WI38 (cell line): ENCODE measurements around the gene UFC1.

Experiments
- H3K4me3 ChIP-seq: 2 replicates; pipeline ENCODE4 v1.5.1; 2011; ENCODE audit warnings: low read depth, mild to moderate bottlenecking, control low read depth, low read length
- TF ChIP-seq, protein P1 (sequence below): IDR thresholded peaks from 2 replicates; pipeline ENCODE4 v1.5.1; 2012; ENCODE audit warnings: low read depth, mild to moderate bottlenecking, control low read depth, low read length

The UFC1 gene

DNA sequence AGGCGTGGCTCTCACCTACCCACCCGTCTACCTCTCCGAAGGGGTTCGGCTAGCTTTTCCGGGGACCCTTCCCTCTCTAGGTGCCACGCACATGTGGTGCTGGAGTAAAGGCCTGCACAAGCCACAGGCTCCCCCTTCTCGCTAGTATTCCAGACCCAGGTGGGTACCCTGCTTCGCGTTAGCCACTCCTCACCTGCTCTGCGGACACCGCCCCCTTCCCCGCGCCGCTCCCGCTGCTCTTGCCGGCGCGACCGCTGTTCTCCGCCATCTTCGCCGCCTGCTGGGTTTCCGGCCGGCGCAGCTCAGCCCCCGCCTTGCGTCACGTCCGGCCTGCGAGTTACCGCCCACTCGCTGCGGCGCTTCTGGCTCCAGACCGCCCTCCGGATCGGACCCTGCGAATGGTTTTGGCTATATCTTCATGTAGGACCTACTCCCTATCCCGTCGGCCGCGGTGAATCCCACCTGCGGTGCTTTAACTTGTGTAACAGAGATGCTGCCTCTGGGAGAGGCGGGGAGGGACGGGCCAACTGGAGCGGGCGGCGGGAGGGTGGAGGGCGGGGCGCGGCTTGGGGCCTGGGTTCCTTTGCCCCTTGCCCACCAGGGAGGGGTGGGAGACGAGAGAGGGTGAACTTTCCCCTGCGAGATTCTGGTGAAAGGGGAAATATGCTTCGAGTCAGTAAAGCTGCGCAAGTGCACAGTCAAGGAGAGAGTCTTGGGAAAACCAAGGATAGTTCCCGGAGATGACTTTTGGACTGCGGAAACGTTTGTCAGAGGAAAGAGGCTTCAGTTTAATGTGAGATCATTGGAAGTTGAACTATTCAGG, 35.8 kb upstream of the UFC1 start, which contains the start of the genes NIT1 and PFDN2:
Gene NIT1, plus strand, starts transcription at position 347 of the 823 bp plus-strand sequence. Its CDS starts 72 bp downstream, at position 419.
Gene PFDN2, minus strand, starts transcription at position 279 of the 823 bp plus-strand sequence. Its CDS starts 11 bp downstream, at position 268.
- TF ChIP-seq, protein P1, sequence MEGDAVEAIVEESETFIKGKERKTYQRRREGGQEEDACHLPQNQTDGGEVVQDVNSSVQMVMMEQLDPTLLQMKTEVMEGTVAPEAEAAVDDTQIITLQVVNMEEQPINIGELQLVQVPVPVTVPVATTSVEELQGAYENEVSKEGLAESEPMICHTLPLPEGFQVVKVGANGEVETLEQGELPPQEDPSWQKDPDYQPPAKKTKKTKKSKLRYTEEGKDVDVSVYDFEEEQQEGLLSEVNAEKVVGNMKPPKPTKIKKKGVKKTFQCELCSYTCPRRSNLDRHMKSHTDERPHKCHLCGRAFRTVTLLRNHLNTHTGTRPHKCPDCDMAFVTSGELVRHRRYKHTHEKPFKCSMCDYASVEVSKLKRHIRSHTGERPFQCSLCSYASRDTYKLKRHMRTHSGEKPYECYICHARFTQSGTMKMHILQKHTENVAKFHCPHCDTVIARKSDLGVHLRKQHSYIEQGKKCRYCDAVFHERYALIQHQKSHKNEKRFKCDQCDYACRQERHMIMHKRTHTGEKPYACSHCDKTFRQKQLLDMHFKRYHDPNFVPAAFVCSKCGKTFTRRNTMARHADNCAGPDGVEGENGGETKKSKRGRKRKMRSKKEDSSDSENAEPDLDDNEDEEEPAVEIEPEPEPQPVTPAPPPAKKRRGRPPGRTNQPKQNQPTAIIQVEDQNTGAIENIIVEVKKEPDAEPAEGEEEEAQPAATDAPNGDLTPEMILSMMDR, result no peak
- peak within 1 kb of the TSS; percentile 99 for H3K4me3 ChIP-seq

DNA sequence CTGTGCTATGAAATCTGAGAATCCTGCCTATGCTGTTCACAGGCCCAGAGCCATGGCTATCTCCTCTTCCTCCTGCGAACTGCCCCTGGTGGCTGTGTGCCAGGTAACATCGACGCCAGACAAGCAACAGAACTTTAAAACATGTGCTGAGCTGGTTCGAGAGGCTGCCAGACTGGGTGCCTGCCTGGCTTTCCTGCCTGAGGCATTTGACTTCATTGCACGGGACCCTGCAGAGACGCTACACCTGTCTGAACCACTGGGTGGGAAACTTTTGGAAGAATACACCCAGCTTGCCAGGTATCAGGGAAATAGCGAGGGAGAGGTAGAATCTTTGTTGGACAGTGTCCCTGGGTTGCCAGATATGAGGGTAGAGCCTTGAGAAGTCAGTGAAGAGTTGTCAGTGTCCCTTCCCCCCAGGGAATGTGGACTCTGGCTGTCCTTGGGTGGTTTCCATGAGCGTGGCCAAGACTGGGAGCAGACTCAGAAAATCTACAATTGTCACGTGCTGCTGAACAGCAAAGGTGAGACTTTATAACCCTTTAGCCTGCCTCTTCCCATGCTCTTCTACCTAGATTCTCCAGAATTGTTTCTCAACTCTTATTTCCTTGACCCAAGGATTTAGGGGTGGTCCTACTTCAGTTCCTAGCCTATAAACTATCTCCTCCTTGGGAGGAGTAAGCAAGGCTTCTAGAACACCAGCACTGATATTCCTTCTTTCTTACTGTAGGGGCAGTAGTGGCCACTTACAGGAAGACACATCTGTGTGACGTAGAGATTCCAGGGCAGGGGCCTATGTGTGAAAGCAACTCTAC, 34.5 kb upstream of the UFC1 start:
- TF ChIP-seq, protein P1, result peak; percentile 20; the same call in 1 of the 2 replicates
- H3K4me3 ChIP-seq, result peak overlapping the region; percentile 99

DNA sequence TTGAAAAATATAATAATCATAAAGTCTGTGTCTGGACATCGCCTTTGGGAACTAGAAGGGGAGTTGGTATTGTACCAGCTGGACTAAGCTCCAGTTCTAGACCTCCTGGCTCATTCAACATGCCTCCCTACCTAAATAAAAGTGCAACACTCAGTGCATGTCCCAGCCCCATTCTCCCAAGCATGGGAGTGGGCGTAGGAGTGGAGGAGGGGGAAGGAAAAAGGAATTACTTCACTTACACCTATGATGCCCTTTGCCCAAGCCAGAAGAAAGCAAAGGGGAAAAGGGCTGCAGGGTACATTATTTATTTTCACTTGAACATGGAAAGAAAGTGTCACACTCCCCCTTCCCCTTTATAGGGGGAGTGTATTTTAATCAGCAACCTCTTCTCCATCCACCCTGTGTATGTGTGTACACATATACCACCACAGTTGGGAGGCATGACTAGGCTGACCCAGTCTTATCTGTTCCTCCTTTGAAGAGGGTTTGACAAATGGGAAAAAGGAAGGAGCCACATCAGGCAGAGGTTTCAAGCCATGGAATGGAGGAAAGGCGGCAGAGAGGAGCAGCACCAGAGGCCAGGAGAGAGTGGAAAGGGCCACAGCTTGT, 32.6 kb upstream of the UFC1 start:
- TF ChIP-seq, protein P1, result no peak
- H3K4me3 ChIP-seq, result no peak overlapping the region

DNA sequence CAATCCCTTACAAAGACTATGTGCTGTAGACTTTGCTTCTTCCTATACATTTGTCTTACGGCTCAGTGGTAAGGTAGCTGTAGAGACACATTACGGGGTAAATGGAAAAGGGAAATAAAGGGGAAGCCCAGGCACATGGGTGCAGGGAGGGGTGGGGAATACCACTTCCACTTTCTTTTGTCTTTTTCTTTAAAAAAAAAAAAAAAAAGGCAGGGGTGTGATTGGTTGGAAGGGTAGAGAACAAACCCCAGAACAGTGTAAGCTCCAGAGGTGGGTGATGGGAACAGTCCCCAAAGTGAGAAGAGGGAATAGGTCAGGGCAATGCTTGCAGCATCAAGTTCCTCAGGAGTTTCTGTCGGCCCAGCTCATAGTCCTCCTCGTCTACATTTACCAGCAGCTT, 31.9 kb upstream of the UFC1 start:
- TF ChIP-seq, protein P1, result no peak
- no peak overlapping the region for H3K4me3 ChIP-seq

DNA sequence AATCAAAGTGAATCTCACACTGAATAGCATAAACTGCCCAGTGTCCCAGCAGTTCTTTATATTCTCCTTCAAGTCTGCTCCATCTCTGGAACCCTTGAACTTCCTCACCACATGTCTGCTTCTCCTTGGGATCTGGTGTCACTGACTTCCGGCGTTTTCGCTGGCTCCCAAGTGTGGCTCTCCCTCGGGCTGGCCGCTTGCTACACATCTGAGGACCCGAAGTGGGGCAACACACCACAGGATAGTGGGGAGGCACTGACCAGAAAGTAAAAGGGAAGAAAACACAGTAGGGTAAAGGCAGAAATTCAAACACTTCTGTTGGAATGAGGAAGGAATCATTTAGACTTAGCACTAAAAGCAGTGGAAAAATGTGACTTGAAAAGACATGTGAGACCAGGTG, 30.8 kb upstream of the UFC1 start:
- TF ChIP-seq, protein P1, result no peak
- no peak overlapping the region for H3K4me3 ChIP-seq

DNA sequence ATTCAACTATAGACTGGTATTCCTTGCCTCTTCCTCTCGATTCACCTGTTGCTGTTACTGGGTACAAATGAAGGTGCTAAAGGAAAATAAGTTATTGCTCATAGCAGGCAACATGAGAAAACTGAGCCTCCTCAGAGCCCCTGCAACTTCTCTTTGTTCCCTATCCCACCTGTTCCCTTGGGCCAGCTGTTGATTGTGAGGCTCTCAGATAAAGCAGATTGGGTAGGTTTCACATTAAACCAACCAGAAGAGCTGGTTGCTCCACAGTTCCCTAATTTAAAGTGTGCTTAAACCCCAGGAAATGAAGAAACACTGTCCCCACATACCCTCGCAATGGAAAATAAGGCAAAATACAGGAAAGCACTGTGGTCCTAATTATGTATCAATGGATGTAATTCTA, 26.1 kb upstream of the UFC1 start:
- TF ChIP-seq, protein P1, result no peak
- H3K4me3 ChIP-seq, result no peak overlapping the region
